MM.1S (cell line): ENCODE measurements around the gene SRRM2.

Source experiments
- EZH2 ChIP-seq: fragments of 300-600 bp; sonication (generic); optimal IDR thresholded peaks from 2 replicates; pipeline ENCODE3; 2017; ENCODE audit warnings: low read depth, mild to moderate bottlenecking, antibody characterized with exemption, low read length, mixed read lengths
- EZH2phosphoT487 ChIP-seq: fragments of 300-600 bp; sonication (generic); IDR thresholded peaks from 2 replicates; pipeline ENCODE4 v1.6.1; 2018; ENCODE audit warnings: antibody characterized with exemption, low read length
- TF ChIP-seq, protein P1 (sequence below): fragments of 300-600 bp; sonication (generic); IDR thresholded peaks from 2 replicates; pipeline ENCODE4 v1.5.1; 2016; ENCODE audit warnings: antibody characterized with exemption, low read length, mixed read lengths

DNA sequence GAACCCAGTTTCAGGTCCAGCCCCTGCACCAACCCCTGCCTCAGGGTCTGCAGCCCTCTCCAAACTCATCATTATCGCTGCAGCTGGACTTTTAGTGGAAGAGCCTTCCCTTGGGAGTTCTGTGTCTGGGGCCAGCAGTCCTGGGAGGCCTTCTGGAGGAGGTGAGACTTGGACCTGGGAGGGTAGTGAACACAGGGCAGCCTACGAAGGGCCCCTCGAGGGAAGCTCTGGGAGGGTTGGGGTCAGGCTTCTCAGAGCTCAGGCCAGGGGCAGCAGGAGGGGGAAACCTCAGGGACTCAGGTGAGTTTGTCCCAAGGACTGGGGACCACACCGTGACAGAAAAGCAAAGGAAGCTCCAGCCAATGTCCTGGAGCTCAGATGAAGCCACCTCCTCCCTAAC lies 11.3 kb upstream of the SRRM2 start:
- TF ChIP-seq, protein P1, sequence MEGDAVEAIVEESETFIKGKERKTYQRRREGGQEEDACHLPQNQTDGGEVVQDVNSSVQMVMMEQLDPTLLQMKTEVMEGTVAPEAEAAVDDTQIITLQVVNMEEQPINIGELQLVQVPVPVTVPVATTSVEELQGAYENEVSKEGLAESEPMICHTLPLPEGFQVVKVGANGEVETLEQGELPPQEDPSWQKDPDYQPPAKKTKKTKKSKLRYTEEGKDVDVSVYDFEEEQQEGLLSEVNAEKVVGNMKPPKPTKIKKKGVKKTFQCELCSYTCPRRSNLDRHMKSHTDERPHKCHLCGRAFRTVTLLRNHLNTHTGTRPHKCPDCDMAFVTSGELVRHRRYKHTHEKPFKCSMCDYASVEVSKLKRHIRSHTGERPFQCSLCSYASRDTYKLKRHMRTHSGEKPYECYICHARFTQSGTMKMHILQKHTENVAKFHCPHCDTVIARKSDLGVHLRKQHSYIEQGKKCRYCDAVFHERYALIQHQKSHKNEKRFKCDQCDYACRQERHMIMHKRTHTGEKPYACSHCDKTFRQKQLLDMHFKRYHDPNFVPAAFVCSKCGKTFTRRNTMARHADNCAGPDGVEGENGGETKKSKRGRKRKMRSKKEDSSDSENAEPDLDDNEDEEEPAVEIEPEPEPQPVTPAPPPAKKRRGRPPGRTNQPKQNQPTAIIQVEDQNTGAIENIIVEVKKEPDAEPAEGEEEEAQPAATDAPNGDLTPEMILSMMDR: no peak
- TF ChIP-seq EZH2: no peak
- no peak for TF ChIP-seq EZH2phosphoT487
